T47D (cell line): ENCODE data around the gene BABAM2.

ENCODE experiments used
- DNase-seq, 2 experiments: peaks; one replicate each; pipeline versions ENCODE4 v3.0.0 to v3.0.0-alpha.2; 2011 to 2012; ENCODE audit warnings: low read depth in 1 of 2, low spot score in 1 of 2
- JUND ChIP-seq: IDR thresholded peaks from 2 replicates; pipeline ENCODE4 v1.6.1; 2012; ENCODE audit warnings: low read depth
- in situ Hi-C: cut with HindIII; loops from 2 replicates; pipeline ENCODE4 v1.10.0; 2016; ENCODE audit warnings: low sequenced_read_pairs, low pct_unique_long_range_greater_than_20kb

The BABAM2 gene

DNA sequence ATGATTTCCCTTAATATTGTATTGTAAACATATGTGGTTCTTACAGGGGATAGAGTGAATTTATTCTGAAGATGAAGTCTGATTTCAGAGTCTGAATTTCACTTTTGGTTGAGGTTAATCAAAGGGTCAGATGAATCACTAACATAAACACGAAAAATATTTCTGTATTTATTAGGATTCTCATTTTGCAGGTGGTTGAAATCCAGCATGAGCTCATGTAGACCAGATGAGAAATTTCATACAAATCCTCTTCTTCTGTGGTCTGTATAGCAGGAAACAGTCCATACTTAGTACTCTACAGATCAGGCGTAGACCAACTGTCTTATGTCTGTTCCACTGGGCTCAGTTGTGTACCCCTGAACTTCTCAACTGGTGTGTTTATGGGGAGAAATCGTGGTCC lies 157.8 kb downstream of the BABAM2 start:
- DNase-seq = no peak
- TF ChIP-seq JUND = no peak
- in situ Hi-C loops = no loop called here

DNA sequence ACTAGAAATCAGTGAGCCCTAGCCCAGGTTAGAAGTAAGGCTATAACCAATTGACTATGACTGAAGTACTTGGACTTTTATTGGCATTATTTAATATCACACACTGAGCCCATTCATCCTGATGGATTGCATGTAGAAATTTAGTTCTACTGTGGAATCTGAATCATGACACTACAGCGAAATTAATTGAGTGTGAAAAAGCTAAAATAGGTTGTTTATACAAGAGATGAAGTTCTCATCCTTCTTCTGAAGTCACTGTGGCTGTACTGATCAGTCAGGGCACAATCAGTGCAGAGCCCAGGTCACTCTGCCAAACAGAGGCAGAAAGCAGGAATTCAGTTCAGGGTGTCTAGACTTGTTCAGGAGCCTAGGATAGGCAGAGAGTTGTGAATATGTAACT lies 158.9 kb downstream of the BABAM2 start:
- no peak for TF ChIP-seq JUND
- in situ Hi-C loops = no loop called here
- no peak for DNase-seq

DNA sequence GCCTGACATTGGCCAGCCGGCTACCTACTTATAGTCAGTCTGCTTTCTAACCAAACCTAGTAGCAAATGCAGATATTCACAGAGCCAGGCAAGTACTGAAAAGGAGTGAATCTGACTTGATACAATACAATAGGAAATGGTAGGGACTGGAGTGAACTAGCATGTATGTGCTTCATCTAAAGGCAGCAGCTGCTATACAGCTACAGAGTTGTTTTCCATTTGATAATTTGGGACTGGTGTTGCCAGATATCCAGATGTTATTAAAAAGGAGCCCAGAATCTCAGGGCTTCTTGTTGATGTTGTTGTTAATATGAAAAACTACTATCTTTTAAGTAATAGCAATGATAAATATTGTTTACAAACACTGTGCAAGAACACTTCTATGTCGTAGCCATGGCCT lies 159.4 kb downstream of the BABAM2 start:
- no peak for DNase-seq
- TF ChIP-seq JUND = no peak
- in situ Hi-C loops = no loop called here

DNA sequence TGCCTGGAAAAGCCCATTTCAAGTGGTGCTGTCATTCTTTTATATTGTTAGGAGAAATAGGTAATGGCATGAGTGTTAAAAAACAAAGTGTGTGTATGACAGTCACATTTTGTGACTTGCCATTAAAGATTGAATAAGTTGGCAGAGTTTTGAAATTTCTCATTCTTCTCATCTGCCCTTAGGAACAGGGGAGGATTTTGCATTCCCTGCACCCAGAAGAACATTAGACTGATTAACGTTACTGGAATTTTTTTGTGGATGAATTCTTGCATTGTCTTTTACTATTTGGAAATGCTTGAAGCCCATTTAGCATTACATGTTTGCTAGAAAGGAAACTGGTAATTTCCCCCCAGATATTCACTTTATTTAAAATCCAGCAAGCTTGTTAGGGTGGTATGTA lies 162.2 kb downstream of the BABAM2 start:
- no peak for DNase-seq
- no peak for TF ChIP-seq JUND
- in situ Hi-C loops = no loop called here

DNA sequence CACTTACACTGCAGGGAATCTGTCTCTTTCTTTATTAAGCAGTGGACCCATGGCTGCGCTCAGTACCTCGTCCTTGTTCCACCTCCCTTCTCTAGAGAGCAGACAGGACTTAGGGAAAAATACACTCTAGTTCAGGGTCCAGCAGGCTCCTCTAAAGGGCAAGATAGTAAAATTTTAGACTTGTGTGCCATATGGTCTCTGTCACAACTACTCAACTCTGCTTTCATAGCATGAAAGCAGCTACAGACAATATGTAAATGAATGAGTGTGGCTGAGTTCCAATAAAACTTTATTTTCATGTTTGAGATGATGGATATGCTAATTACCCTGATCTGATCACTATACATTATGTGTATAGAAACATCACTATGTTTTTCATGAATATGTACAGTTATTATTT lies 163.1 kb downstream of the BABAM2 start:
- in situ Hi-C loops = no loop called here
- DNase-seq = no peak
- no peak for TF ChIP-seq JUND

DNA sequence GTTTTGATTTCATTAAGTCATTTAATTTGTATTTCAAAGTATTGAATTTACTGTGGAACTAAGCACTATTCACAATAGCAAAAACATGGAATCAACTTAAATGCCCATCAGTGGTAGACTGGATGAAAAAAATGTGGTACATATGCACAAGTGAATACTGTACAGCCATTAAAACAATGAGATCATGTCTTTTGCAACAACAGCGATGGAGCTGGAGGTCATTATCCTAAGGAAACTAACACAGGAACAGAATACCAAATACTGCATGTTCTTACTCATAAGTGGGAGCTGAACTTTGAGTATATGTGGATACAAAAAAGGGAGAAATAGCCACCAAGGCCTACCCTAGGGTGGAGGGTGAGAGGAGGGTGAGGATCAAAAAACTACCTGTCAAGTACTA lies 164.4 kb downstream of the BABAM2 start:
- in situ Hi-C loops = no loop called here
- TF ChIP-seq JUND = no peak
- DNase-seq = no peak

DNA sequence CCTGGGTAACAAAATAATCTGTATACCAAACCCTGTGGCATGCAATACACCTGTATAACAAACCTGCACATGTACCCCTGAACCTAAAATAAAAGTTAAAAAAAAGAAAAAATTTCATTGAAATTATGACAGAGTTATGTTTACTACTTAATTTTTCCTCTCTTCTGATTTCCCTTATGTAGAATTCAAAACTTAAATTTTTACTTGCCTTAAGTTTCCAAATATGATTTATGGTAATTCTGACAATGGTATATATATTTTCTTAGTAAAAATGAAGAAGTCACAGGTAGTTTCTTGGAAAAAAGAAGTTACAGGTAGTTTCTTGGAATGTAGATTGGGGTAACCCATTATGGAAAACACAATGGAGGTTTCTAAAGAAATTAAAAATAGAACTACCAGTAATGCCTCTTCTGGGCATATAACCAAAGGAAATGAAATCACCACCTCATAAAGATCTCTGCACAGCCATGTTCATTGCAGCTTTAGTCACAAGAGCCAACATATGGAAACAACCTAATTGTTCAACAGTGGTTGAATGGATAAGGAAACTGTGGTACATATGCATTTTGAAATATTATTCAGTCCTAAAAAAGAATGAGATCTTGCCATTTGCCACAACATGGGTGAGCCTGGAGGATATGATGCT lies 164.9 kb downstream of the BABAM2 start:
- no peak for TF ChIP-seq JUND
- in situ Hi-C loops = no loop called here
- no peak for DNase-seq

DNA sequence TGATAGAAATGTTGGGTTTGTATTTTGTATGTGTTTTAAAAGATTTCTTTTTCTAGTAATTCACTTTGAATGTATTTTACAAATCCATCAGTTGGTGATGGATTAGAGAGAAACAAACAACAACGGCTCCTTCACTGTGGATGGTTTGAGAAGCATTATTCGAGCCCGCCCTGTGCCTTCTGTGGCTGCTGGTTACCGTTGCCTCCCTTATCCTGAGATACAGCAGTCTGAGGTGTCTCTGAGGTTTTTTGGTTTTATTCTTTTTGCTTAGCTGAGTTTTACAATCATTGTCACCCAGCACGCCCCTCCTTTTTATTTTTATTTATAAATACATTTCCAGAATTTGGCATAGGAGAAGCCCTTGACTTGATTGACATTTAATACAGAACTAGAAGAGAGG lies 168.3 kb downstream of the BABAM2 start:
- DNase-seq = no peak
- in situ Hi-C loops = no loop called here
- no peak for TF ChIP-seq JUND

DNA sequence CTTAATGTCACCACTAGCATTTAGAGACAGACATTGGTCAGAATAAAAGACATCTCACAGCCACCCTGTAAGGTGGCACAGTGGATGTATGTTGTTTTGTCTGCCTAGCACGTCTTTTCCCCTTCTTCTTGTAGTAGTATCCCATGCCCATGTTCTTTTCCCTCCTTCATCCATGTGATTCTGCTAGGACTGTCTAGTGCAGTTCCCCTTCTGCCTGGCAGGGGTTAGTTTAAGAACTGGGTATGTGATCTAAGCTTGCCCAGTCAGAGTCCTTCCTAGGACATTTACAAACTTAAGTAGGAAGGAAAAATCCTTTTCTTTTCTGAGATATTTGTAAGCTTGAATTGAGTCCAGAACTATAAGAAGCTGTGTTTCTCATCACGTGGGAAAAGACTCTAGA lies 172.3 kb downstream of the BABAM2 start:
- TF ChIP-seq JUND = no peak
- DNase-seq = no peak
- in situ Hi-C loops = no loop called here

DNA sequence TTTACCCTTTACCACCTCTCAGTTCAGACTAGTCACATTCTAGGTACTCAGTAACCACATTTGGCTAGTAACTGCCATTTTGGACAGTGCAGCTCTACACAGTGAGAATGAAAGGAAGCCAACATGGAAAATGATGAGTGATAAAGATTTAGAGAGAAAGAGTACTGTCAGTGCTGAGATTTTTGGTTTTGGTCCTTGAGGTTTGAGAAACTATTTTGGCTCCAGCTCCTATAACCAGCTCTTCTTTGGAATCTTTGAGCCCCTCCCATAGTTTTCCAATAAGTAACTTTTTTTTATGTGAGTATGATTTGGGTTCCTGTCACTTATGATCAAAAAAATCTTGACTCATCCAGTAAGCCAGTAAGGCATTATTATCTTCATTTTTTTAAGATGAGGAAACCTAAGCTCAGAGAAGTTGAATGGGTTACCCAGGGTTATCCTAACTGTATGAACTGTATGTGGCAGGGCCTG lies 173.0 kb downstream of the BABAM2 start:
- no peak for TF ChIP-seq JUND
- in situ Hi-C loops = no loop called here
- DNase-seq = no peak

DNA sequence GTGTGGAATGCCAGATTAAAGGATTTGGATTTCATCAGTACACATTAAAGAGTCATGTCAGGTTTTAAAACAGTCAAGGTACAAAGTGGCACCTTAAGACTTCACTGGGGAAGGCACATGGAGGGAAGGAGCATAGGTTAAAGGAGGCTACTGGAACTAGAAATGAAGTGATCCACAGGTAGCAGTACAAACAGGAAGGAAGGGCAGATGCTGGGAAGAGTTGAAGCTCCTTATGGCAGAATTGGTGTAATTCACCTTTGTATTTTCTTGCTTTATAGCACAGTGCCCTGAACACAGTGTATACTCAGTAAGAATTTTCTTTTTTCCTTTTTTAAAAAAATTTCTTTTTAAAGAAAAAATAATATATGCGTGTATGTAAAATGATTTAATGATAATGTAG lies 177.1 kb downstream of the BABAM2 start:
- in situ Hi-C loops = no loop called here
- no peak for TF ChIP-seq JUND
- DNase-seq = no peak

DNA sequence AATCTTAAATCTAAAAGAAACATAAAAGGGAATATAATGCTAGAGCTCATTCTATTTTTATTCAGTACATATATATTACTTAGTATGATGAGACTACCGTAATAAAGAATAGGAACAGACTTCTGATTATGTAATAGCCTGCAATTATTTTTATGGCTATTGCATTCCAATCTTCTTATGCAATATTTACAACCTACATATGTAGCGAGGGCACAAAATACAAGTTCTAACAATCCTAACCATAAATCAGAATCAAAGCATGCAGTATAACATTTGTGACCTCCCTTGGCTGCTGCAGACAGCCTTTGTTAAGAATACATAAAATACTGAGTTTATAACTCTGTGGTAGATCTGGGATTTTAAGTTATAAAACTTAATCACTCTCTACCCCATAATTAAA lies 177.6 kb downstream of the BABAM2 start:
- TF ChIP-seq JUND = no peak
- in situ Hi-C loops = no loop called here
- DNase-seq = peak in 1 of 2 experiments; percentile 12

DNA sequence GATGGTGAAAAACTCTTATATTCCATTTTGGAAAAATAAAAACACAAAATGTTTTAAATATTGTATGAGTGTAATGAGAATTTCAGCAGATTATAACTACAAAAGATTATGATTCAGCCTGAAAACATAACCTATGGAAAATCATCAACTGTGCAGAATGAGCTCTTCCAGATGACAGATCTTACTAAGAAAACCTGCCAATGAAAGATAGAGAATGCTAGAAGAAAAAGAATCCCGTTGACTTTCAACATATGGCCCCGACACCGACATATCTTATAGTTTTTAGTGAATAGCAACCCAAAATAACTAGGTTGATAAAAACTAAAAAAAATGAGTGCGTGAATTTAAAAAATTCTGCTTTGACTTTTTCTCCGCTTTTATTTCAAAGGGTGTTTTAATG lies 178.0 kb downstream of the BABAM2 start:
- in situ Hi-C loops = no loop called here
- no peak for DNase-seq
- TF ChIP-seq JUND = no peak

DNA sequence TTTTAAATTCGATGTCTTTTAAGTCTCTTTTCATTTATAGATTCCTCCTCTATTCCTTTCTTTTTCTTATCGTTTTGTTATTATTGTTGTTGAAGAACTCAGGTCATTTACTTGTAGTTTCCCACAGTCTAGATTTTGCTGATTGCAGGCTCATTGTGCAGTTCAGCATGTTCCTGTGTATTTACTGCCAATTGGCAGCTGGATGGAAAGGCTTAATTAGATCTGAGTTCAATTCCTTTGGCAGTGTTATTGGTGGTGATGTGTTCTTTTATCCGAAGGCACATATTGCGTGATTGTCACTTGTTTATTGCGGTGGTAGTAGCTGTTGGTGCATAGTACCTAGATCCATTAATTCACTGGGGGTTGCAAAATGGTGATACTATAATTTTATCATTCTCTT lies 180.7 kb downstream of the BABAM2 start:
- in situ Hi-C loops = no loop called here
- TF ChIP-seq JUND = no peak
- DNase-seq = no peak
